ENCODE data around the gene TMEM81.

Gene TMEM81

DNA sequence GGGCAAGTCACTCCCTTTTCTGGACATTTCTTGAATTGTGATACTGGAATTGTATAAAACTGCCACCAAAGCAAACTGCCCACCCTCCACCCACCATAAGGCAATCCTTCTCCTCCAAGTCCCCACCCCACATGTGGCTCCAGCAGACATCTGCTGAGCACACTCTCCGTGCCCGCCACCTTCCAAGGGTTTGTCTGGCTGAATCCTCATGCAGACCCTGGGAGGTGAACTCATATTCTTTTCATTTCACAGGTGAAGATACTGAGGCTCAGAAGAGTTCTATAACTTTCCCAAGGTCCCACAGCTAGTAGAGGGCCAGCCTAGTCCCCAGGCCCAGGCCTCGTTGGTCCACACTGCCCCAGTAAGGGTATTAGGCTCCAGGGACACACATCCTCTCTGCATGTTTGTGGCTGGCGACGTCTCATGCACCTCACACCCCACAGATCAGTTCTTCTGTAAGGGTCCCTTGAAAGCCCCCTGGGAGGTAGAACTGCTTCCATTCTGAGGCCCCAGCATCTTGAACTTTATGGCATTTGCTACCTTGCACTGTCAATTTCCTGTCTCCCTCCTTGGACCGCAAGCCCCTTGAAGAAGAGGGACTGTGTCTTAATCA, 27.2 kb downstream of the TMEM81 start:
- H3K9me3 ChIP-seq (ENCODE audit: control insufficient read depth, insufficient read depth, low read length), result no peaks in the 10 kb centered on the region
- no peak overlapping the region for H3K9ac ChIP-seq (ENCODE audit: low read depth, low read length)
- no peak overlapping the region for H3K4me3 ChIP-seq (ENCODE audit: low read depth, low read length)
- no peaks in the 10 kb centered on the region for H3K27me3 ChIP-seq (ENCODE audit: control insufficient read depth, insufficient read depth, low read length)
- H3K4me1 ChIP-seq (ENCODE audit: control insufficient read depth, insufficient read depth, low read length), result peaks cover 4% of the 10 kb centered on the region
- no peaks in the 10 kb centered on the region for H3K36me3 ChIP-seq (ENCODE audit: control insufficient read depth, insufficient read depth, low read length)

- Histone ChIP-seq H3K4me1 (ENCODE audit: control insufficient read depth, insufficient read depth, low read length) (no peaks in the 10 kb centered on the region), H3K4me3 (ENCODE audit: low read depth, low read length) (no peak overlapping the region), H3K9ac (ENCODE audit: low read depth, low read length) (no peak overlapping the region), H3K36me3 (ENCODE audit: control insufficient read depth, insufficient read depth, low read length) (no peaks in the 10 kb centered on the region), H3K9me3 (ENCODE audit: control insufficient read depth, insufficient read depth, low read length) (no peaks in the 10 kb centered on the region), H3K27me3 (ENCODE audit: control insufficient read depth, insufficient read depth, low read length) (no peaks in the 10 kb centered on the region)
These were observed 28.1 kb downstream of the TMEM81 start for GRCh38 chr1:205056188-205056611.

GRCh38 chr1:205054013-205054412, 30.2 kb downstream of the TMEM81 start:
- no peak overlapping the region for H3K9ac ChIP-seq (ENCODE audit: low read depth, low read length)

GRCh38 chr1:205053296-205053695, 31.0 kb downstream of the TMEM81 start:
- Histone ChIP-seq H3K9me3 (ENCODE audit: control insufficient read depth, insufficient read depth, low read length) (no peaks in the 10 kb centered on the region), H3K9ac (ENCODE audit: low read depth, low read length) (no peak overlapping the region), H3K27me3 (ENCODE audit: control insufficient read depth, insufficient read depth, low read length) (no peaks in the 10 kb centered on the region), H3K4me1 (ENCODE audit: control insufficient read depth, insufficient read depth, low read length) (no peaks in the 10 kb centered on the region), H3K36me3 (ENCODE audit: control insufficient read depth, insufficient read depth, low read length) (no peaks in the 10 kb centered on the region), H3K4me3 (ENCODE audit: low read depth, low read length) (no peak overlapping the region)

More at GRCh38 chr1:205054013-205054412, 30.2 kb downstream of the TMEM81 start:
- Histone ChIP-seq H3K4me3 (ENCODE audit: low read depth, low read length) (no peak overlapping the region), H3K36me3 (ENCODE audit: control insufficient read depth, insufficient read depth, low read length) (no peaks in the 10 kb centered on the region), H3K4me1 (ENCODE audit: control insufficient read depth, insufficient read depth, low read length) (no peaks in the 10 kb centered on the region), H3K9me3 (ENCODE audit: control insufficient read depth, insufficient read depth, low read length) (no peaks in the 10 kb centered on the region), H3K27me3 (ENCODE audit: control insufficient read depth, insufficient read depth, low read length) (no peaks in the 10 kb centered on the region)

GRCh38 chr1:205052690-205053089, 31.6 kb downstream of the TMEM81 start:
- H3K9me3 ChIP-seq (ENCODE audit: control insufficient read depth, insufficient read depth, low read length), result no peaks in the 10 kb centered on the region
- no peaks in the 10 kb centered on the region for H3K27me3 ChIP-seq (ENCODE audit: control insufficient read depth, insufficient read depth, low read length)

DNA sequence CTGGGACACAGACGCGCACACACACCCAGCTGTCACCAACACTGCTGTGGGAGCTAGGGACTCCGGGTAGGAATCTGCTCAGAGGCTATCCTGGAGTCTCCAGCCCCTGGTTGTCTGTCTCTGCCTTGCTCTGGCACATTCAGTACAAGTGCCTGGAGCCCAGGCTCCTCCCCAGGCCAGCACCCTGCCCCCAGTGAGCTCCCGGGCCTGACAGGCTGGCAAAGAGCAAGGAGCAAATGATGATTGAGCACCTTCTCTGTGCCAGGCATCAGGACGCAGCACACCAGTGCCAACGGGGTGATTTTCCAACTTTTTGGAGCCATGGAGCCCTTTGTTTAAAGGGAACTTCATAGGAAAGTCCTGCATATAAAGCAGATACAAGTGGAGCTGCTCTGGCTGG, 34.8 kb downstream of the TMEM81 start:
- peaks cover 11% of the 10 kb centered on the region for H3K4me1 ChIP-seq (ENCODE audit: control insufficient read depth, insufficient read depth, low read length)
- no peaks in the 10 kb centered on the region for H3K36me3 ChIP-seq (ENCODE audit: control insufficient read depth, insufficient read depth, low read length)

More at GRCh38 chr1:205052690-205053089, 31.6 kb downstream of the TMEM81 start:
- Histone ChIP-seq H3K9ac (ENCODE audit: low read depth, low read length) (no peak overlapping the region), H3K36me3 (ENCODE audit: control insufficient read depth, insufficient read depth, low read length) (no peaks in the 10 kb centered on the region), H3K4me3 (ENCODE audit: low read depth, low read length) (no peak overlapping the region), H3K4me1 (ENCODE audit: control insufficient read depth, insufficient read depth, low read length) (no peaks in the 10 kb centered on the region)

GRCh38 chr1:205048382-205048781, 35.9 kb downstream of the TMEM81 start:
- Histone ChIP-seq H3K9ac (ENCODE audit: low read depth, low read length) (no peak overlapping the region), H3K4me1 (ENCODE audit: control insufficient read depth, insufficient read depth, low read length) (peaks cover 12% of the 10 kb centered on the region), H3K36me3 (ENCODE audit: control insufficient read depth, insufficient read depth, low read length) (no peaks in the 10 kb centered on the region), H3K4me3 (ENCODE audit: low read depth, low read length) (no peak overlapping the region), H3K27me3 (ENCODE audit: control insufficient read depth, insufficient read depth, low read length) (peaks cover 19% of the 10 kb centered on the region), H3K9me3 (ENCODE audit: control insufficient read depth, insufficient read depth, low read length) (no peaks in the 10 kb centered on the region)

More for the DNA sequence above, 34.8 kb downstream of the TMEM81 start:
- H3K9ac ChIP-seq (ENCODE audit: low read depth, low read length), result no peak overlapping the region
- peaks cover 8% of the 10 kb centered on the region for H3K27me3 ChIP-seq (ENCODE audit: control insufficient read depth, insufficient read depth, low read length)
- H3K4me3 ChIP-seq (ENCODE audit: low read depth, low read length), result no peak overlapping the region
- H3K9me3 ChIP-seq (ENCODE audit: control insufficient read depth, insufficient read depth, low read length), result no peaks in the 10 kb centered on the region

DNA sequence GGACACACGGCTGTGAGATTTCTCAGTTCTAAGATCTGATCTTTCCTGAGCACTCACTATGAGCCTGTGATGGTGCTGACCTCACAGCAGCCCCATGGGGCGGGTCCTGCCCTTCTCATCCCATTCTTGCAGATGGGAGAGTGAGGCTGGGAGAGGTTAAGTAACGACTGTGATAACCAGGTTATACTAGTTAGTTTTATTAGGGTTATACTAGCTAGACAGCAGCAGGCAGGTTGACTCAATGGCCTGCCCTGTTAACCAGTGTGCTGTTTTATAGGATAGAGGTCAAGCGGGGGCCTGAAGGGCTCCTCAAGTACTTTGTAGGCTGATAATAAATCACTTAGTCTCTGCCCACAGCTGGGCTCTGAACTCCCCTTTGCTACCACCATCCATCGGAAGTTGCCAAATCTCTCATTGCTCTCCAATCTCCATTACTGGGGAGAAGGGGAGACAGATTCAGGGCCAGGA, 36.5 kb downstream of the TMEM81 start:
- Histone ChIP-seq H3K4me3 (ENCODE audit: low read depth, low read length) (no peak overlapping the region), H3K9me3 (ENCODE audit: control insufficient read depth, insufficient read depth, low read length) (no peaks in the 10 kb centered on the region), H3K4me1 (ENCODE audit: control insufficient read depth, insufficient read depth, low read length) (peaks cover 12% of the 10 kb centered on the region), H3K36me3 (ENCODE audit: control insufficient read depth, insufficient read depth, low read length) (no peaks in the 10 kb centered on the region), H3K27me3 (ENCODE audit: control insufficient read depth, insufficient read depth, low read length) (peaks cover 22% of the 10 kb centered on the region), H3K9ac (ENCODE audit: low read depth, low read length) (no peak overlapping the region)

DNA sequence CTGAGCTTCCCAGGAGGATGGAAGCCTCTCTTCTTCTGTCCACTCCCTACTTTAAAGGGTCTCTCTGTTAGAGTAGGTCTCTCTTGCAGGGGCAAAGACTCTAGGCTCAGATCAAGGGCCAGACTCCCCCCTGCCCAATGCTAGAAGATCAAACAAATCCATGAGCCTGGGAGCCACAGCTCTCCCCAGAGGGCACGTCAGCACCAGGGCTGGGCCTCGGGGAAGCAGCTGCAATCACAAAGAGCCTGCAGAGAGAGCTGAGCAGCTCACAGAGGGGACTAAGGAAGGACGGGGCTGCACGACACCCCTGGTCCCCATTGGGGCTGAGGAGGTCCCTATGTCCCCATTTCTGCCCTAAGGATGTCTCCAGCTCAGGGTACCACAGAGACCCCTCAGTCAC, 37.4 kb downstream of the TMEM81 start:
- H3K4me3 ChIP-seq (ENCODE audit: low read depth, low read length), result no peak overlapping the region
- H3K27me3 ChIP-seq (ENCODE audit: control insufficient read depth, insufficient read depth, low read length), result peaks cover 31% of the 10 kb centered on the region
- no peaks in the 10 kb centered on the region for H3K36me3 ChIP-seq (ENCODE audit: control insufficient read depth, insufficient read depth, low read length)
- H3K4me1 ChIP-seq (ENCODE audit: control insufficient read depth, insufficient read depth, low read length), result peaks cover 12% of the 10 kb centered on the region
- no peak overlapping the region for H3K9ac ChIP-seq (ENCODE audit: low read depth, low read length)
- no peaks in the 10 kb centered on the region for H3K9me3 ChIP-seq (ENCODE audit: control insufficient read depth, insufficient read depth, low read length)

- no peak overlapping the region for H3K4me3 ChIP-seq (ENCODE audit: low read depth, low read length)
- H3K4me1 ChIP-seq (ENCODE audit: control insufficient read depth, insufficient read depth, low read length), result peaks cover 12% of the 10 kb centered on the region
- no peaks in the 10 kb centered on the region for H3K9me3 ChIP-seq (ENCODE audit: control insufficient read depth, insufficient read depth, low read length)
- H3K36me3 ChIP-seq (ENCODE audit: control insufficient read depth, insufficient read depth, low read length), result no peaks in the 10 kb centered on the region
- peaks cover 42% of the 10 kb centered on the region for H3K27me3 ChIP-seq (ENCODE audit: control insufficient read depth, insufficient read depth, low read length)
- no peak overlapping the region for H3K9ac ChIP-seq (ENCODE audit: low read depth, low read length)
These were observed 39.1 kb downstream of the TMEM81 start for GRCh38 chr1:205045146-205045545.

GRCh38 chr1:205044741-205045140, 39.5 kb downstream of the TMEM81 start:
- peaks cover 12% of the 10 kb centered on the region for H3K4me1 ChIP-seq (ENCODE audit: control insufficient read depth, insufficient read depth, low read length)
- no peaks in the 10 kb centered on the region for H3K36me3 ChIP-seq (ENCODE audit: control insufficient read depth, insufficient read depth, low read length)
- H3K27me3 ChIP-seq (ENCODE audit: control insufficient read depth, insufficient read depth, low read length), result peaks cover 42% of the 10 kb centered on the region
- no peaks in the 10 kb centered on the region for H3K9me3 ChIP-seq (ENCODE audit: control insufficient read depth, insufficient read depth, low read length)
- H3K9ac ChIP-seq (ENCODE audit: low read depth, low read length), result no peak overlapping the region
- no peak overlapping the region for H3K4me3 ChIP-seq (ENCODE audit: low read depth, low read length)

GRCh38 chr1:205043866-205044265, 40.4 kb downstream of the TMEM81 start:
- Histone ChIP-seq H3K9ac (ENCODE audit: low read depth, low read length) (peak overlapping the region; percentile 6), H3K27me3 (ENCODE audit: control insufficient read depth, insufficient read depth, low read length) (peaks cover 42% of the 10 kb centered on the region), H3K4me1 (ENCODE audit: control insufficient read depth, insufficient read depth, low read length) (peaks cover 12% of the 10 kb centered on the region), H3K36me3 (ENCODE audit: control insufficient read depth, insufficient read depth, low read length) (no peaks in the 10 kb centered on the region), H3K9me3 (ENCODE audit: control insufficient read depth, insufficient read depth, low read length) (no peaks in the 10 kb centered on the region), H3K4me3 (ENCODE audit: low read depth, low read length) (no peak overlapping the region)
